Measurements from ENCODE around the gene RGS5.

The RGS5 gene

DNA sequence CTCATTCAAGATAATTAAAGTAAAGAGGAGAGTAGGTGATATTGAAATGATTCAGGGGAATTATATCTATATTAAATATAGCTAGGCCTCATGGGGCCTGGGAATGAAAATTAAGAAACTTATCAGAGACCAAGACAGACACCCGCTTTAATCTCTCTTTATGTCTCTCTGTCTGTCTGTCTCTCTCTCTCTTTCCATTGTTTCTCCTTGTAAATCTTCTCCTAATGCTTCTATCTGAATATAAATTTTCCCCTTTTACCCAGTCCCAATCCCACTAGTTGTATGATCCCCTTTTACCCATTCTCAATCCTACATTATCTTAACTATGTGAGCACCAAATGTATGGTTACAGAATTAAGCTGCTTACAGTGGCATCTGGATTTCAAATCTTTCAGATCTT lies 61.2 kb downstream of the RGS5 start:
- no peak for DNase-seq

- no peak for DNase-seq
Measured at GRCh38 chr1:163137556-163138265, 65.0 kb downstream of the RGS5 start.

- no peak for DNase-seq
Measured at GRCh38 chr1:163131981-163132380, 70.7 kb downstream of the RGS5 start.

DNA sequence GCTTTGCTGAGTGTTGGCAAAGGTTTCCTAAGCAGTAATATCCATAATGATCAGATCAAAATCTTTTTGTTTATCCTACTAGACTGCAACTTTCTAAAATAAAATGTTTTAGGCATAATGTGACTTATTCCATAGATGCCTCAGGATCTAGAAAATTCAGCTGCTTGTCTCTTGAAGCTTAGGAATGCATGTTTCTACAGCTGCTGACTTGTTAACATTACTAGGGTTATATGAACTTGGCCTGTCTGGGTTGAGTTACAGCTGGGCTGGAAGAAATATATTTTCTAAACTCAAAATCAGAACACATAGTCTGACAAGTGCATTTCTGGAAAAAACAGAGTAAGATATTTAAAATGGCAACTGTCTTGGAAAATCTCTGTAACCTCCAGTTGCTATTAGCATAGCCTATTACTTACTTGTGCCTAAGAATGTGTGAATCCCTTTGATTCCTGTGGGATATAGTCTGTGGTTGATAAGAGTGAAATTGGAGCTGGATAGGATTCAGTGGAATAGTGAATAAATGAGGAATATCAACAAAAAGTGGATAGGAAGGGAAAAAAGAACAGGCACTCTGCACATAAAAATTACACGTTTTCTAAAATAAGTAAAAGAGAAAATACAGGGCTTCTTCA lies 72.4 kb downstream of the RGS5 start:
- DNase-seq, result no peak

DNA sequence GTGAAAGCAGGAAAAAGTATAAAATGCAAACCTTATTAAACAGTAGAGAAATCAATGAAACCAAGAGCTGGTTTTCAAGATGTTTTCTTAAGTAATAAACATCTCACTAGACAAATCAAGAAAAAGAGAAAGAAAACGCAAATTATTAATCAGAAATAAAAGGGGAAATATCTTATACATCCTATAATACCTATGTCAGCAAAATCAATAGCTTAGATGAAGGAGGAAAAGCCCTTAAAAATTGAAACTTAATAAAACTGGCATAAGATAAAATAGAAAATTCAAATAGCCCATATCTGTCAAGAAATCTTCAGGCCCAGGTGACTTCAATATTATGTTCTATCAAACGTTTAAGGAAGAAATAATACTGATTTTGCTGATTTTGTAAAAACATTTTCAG lies 74.4 kb downstream of the RGS5 start:
- no peak for DNase-seq

DNA sequence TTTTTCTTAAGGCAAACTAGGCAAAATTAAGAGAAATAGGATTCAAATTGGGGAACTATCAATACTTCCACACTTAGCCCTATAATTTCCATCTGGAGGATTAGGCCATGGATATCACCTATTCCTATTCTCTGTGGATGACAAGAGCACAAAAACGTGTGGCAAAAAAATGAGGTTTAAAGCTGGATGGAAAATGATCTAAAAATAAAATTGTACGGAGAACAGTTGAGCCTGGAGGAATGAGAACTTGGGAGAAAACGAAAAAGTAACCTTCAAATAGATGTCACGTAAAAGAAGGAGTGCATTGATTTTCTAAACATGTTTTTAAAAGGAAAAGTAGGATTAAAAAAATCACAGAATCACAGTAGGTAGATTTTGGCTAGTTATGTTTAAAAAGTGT lies 77.9 kb downstream of the RGS5 start:
- no peak for DNase-seq

DNA sequence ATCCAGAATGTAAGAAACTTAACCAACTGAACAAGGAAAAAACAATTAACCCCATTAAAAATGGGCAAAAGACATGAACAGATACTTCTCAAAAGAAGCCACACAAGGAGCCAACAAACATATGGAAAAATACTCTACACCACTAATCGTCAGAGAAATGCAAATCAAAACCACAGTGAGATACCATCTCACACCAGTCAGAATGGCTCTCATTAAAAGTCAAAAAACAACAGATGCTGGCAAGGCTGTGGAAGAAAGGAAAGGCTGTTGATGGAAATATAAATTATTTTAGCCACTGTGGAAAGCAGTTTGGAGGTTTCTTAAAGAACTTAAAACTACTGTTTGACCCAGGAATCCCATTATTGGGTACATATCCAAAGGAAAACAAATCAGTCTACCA lies 82.3 kb downstream of the RGS5 start:
- DNase-seq, result peak; percentile 93

DNA sequence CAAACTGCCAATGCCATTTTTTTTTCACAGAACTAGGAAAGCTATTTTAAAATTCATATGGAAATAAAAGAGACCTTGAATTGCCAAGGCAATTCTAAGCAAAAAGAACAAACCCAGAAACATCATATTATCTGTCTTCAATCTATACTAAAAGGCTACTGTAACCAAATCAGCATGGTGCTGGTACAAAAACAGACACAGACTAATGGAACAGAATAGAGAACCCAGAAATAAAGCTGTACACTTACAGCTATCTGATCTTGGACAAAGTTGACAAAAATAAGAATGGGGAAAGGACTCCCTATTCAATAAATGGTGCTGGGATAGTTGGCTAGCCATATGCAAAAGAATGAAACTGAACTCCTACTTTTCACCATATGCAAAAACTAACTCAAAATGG lies 83.0 kb downstream of the RGS5 start:
- DNase-seq, result peak; percentile 87

- DNase-seq, result peak; percentile 82
Measured at GRCh38 chr1:163115887-163116286, 86.8 kb downstream of the RGS5 start.

- no peak for DNase-seq
Measured at GRCh38 chr1:163107655-163108054, 95.1 kb downstream of the RGS5 start.

DNA sequence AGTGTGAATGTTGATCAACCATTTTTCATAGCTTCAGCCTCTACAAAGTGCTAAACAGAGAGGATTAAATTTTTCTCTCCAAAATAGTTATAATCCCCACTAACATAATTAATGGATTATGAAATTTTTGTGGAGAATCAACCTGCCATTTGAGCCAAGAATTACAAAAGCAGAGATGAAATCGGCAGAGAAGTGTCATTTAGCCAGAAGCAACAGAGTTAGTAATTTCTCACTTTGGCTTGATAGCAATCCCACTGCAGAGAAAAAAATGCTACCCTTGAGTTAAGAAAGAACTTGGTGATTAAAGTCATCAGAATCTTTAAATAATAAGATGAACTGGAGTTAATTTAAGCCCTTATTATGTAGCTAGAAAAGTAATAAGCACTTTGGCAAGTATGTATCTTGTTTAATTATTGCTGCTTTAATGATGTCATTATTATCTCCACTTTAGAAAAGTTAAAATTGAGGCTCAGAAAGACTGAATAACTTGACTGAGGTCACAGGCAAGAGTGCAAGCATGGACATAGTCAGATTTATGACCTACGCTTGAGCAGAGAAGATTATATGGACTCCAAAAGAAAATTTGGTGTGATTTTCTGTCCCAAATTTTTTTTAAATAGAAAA lies 96.2 kb downstream of the RGS5 start:
- DNase-seq, result no peak

DNA sequence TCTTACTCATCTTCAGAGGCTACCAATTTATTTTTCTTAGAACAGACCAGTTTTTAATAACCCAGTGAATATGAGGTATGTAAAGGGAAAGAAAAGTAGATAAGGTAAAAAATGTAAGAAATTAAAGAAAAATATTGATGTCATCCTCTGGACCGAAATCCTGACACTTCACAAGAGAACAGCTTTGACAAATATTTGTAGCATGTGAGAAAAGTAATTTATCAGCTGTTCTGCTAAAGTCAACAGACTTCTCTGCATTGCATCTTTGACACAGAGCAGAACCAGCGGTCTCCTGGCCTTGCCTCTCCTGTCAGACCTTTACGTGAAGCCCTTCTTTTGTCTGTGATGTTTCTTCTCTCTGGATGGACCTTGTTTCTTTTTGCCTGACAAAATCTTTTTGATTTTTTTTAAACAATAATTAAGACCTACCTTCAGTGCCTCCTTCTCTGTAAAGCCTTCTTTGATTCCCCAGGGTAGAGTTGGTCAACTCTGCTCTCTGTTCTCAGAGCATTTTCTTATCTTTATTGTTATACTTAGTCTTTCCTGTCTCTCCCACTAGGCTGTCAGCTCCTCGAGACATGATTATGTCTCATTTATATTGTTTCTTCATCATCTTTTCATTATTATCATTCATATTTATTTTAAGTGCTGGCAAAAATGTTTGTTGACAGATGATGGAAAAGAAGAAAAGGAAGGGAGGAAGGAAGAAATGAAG lies 98.2 kb downstream of the RGS5 start:
- no peak for DNase-seq

- no peak for DNase-seq
Measured at GRCh38 chr1:163102590-163102989, 100.1 kb downstream of the RGS5 start.

GRCh38 chr1:163095213-163095612 lies 107.5 kb downstream of the RGS5 start:
- no peak for DNase-seq

- DNase-seq, result no peak
Measured at GRCh38 chr1:163094589-163094988, 108.1 kb downstream of the RGS5 start.

- DNase-seq, result no peak
Measured at GRCh38 chr1:163094182-163094581, 108.5 kb downstream of the RGS5 start.

DNA sequence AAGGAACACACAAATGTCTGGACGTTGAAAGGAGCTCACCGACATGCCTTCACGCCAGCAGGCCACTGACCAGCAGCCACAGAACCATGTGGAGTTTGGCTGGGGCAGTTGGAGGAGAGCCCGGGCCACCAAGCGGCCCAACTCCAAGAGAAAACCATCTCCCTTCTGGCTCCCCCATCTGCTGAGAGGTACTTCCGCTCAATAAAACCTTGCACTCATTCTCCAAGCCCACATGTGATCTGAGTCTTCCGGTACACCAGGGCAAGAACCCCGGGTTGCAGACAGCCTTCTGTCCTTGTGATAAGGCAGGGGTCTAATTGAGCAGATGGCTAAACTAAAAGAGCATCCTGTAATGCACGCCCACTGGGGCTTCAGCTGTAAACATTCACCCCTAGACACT lies 109.1 kb downstream of the RGS5 start:
- DNase-seq, result no peak

GRCh38 chr1:163093169-163093568 lies 109.5 kb downstream of the RGS5 start:
- DNase-seq, result no peak

Data from NCI-H526 treated with DMSO at 0.1 percent for 48 hours (cell line).